ENCODE results near the gene PARVB. TPM values are rescaled to one million over a fixed set of nuclear protein-coding genes. Genes with fewer than 3 reads are reported as not detected.

Gene PARVB
- total RNA-seq, 4 donors from 2014 or later: 33.5 to 73.5 (median 41.5) TPM

DNA sequence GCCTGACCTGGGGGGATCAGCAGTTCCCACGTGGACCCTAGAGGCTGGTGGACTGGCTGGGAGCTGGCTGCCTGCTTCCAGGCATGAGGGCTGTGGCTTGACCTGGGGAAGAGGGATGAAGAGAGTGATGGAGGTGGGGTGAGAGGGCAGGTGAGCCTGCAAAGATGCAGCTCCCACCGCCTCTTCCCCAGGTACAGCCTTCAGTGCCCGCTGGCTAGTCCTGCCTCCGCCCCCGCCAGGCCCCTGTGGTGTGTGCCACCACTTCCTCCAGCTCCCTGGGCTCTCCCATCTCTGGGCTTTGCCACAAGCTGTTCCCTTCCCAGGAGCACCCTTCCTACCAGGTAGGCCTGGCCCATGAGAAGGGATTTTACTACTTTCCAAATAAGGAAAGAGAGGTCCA lies 175.8 kb downstream of the PARVB start:
- Histone ChIP-seq H3K4me3 (no peak overlapping the region), H3K27me3 (peaks cover 0 to 3% of the 10 kb centered on the region in 2 donors), H3K4me1 (peaks cover 0 to 6% (median 0%) of the 10 kb centered on the region in 4 donors), H3K9me3 (no peaks in the 10 kb centered on the region), H3K36me3 (no peaks in the 10 kb centered on the region), H3K27ac (no peak overlapping the region)
- DNase-seq (ENCODE audit: low spot score in 2 of 2): no peak
- 84 to 86% methylated on average over 5 of the region's 5 CpGs for WGBS, 2 donors
- TF ChIP-seq POLR2A (IDR thresholded peaks at IDR 0.05) (no peak), EP300 (IDR thresholded peaks at IDR 0.05) (no peak)
- TF ChIP-seq, protein P1, sequence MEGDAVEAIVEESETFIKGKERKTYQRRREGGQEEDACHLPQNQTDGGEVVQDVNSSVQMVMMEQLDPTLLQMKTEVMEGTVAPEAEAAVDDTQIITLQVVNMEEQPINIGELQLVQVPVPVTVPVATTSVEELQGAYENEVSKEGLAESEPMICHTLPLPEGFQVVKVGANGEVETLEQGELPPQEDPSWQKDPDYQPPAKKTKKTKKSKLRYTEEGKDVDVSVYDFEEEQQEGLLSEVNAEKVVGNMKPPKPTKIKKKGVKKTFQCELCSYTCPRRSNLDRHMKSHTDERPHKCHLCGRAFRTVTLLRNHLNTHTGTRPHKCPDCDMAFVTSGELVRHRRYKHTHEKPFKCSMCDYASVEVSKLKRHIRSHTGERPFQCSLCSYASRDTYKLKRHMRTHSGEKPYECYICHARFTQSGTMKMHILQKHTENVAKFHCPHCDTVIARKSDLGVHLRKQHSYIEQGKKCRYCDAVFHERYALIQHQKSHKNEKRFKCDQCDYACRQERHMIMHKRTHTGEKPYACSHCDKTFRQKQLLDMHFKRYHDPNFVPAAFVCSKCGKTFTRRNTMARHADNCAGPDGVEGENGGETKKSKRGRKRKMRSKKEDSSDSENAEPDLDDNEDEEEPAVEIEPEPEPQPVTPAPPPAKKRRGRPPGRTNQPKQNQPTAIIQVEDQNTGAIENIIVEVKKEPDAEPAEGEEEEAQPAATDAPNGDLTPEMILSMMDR (IDR thresholded peaks at IDR 0.05): no peak

DNA sequence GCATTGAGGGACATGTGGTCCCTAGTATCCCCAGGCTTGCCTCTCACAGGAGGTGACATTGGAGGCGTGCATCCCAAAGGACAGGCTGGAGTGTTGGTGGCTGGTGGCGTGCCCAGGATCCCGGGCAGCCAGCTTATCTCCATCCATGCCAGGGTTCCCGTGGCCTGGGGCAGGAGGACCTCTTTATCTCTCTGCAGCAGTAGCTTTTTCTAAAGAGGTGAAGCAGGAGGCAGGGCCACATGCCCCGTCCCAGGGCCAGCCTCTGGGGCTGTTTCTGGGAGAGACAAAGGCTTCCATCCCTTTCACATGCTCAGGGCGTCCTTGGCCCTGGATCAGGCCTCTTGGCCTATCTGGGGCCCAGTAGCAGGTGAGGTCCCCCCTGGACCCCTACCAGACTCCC lies 176.3 kb downstream of the PARVB start:
- WGBS, 2 donors: 75 to 93% methylated on average over 6 of the region's 6 CpGs
- H3K36me3 ChIP-seq: no peaks in the 10 kb centered on the region
- no peaks in the 10 kb centered on the region for H3K9me3 ChIP-seq
- peaks cover 0 to 3% of the 10 kb centered on the region in 2 donors for H3K27me3 ChIP-seq
- no peak for DNase-seq (ENCODE audit: low spot score in 2 of 2)
- TF ChIP-seq, protein P1 (IDR thresholded peaks at IDR 0.05): no peak
- TF ChIP-seq POLR2A (IDR thresholded peaks at IDR 0.05): no peak
- no peak for TF ChIP-seq EP300 (IDR thresholded peaks at IDR 0.05)
- no peak overlapping the region for H3K27ac ChIP-seq
- peaks cover 0 to 6% (median 0%) of the 10 kb centered on the region in 4 donors for H3K4me1 ChIP-seq
- H3K4me3 ChIP-seq: no peak overlapping the region

DNA sequence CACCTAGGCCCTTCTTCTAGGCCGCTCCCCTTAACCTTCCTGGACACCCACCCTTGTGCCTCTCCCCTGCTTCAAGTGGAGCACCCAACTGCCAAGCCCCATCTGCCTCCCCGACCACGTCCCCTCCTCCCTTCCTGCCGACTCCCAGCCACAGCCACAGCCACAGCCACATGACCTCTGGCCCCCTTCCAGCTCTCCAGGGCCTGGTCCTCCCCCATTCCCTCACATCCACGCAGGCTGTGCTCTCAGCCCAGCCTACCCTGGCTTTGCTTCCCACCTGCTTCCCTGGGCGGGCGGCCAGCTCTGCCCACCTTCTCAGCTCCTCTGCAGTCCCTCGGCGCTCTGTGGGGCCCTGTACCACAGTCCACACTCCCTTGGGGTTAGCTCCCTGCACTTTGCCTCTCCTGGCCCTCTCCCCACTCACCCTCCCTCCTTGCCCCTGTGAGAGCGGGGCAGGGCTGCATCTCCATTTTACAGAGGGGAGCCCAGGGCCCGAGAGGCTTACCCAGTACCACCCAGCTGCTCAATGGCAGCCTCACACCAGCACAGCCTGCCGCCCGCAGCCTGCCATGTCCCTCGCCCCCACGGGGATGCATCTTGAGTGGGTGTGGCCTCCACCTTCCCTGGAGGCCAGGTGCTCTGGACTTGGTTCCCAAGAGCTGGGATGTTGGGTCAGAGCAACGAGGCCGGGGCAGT lies 176.9 kb downstream of the PARVB start:
- Histone ChIP-seq H3K27ac (no peak overlapping the region), H3K4me3 (no peak overlapping the region), H3K9me3 (no peaks in the 10 kb centered on the region), H3K36me3 (no peaks in the 10 kb centered on the region), H3K4me1 (peaks cover 0 to 6% (median 0%) of the 10 kb centered on the region in 4 donors), H3K27me3 (peaks cover 0 to 3% of the 10 kb centered on the region in 2 donors)
- TF ChIP-seq, protein P1 (IDR thresholded peaks at IDR 0.05): no peak
- no peak for TF ChIP-seq EP300 (IDR thresholded peaks at IDR 0.05)
- DNase-seq (ENCODE audit: low spot score in 2 of 2): no peak
- 63 to 68% methylated on average over 15 of the region's 17 CpGs for WGBS, 2 donors

DNA sequence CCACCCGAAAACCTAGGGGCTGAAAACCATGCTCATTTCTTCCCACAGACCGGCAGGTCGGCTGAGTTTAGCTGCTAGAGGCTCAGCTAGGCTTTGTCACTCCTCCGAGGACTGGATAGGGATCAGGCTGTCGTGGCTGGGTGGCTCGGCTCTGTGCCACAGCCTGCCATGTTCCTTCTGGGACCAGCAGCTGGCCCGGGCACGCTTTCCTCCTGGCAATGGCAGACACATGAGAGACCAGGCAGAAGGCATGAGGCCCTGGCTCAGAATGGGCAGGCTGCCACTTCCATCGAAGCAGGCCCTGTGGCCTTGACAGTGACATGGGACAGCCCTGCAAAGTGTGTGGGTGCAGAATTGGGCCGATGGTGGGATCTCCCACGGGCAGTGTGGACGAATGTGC lies 177.6 kb downstream of the PARVB start:
- DNase-seq (ENCODE audit: low spot score in 2 of 2): no peak
- WGBS, 2 donors: 78 to 89% methylated on average over 7 to 9 of the region's 12 CpGs
- Histone ChIP-seq H3K27ac (no peak overlapping the region), H3K27me3 (no peaks in the 10 kb centered on the region), H3K4me3 (no peak overlapping the region), H3K9me3 (no peaks in the 10 kb centered on the region), H3K36me3 (no peaks in the 10 kb centered on the region), H3K4me1 (peaks cover 0 to 6% (median 0%) of the 10 kb centered on the region in 4 donors)
- TF ChIP-seq EP300 (IDR thresholded peaks at IDR 0.05) (no peak), POLR2A (IDR thresholded peaks at IDR 0.05) (no peak)
- TF ChIP-seq, protein P1 (IDR thresholded peaks at IDR 0.05): no peak

DNA sequence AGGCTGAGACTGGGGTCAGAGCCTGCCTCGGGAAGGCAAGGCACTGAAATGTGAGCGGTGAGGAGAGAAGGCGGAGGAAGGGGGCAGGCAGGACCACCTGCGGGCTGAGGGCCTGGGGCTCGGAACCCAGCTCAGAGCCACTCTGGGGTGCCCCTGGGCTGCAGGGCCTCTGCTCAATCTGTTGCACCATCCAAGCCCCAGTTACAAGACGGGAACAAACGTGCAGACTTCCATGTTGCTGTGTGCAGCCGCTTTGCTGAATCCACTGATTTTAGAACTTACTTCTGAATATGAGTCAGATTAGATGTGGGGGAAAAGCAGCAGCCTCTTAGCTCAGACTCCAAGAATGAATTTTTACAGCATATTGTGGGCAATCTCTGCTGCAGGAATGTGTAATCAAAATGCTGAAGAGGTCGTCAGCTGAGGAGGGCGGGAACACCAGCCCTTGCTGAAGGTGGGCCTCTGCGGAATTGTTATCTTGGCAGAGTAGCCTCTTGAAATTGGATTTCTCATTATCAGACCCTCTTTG lies 178.2 kb downstream of the PARVB start:
- Histone ChIP-seq H3K9me3 (no peaks in the 10 kb centered on the region), H3K36me3 (no peaks in the 10 kb centered on the region), H3K4me1 (peaks cover 0 to 6% (median 0%) of the 10 kb centered on the region in 4 donors), H3K27ac (no peak overlapping the region), H3K27me3 (no peaks in the 10 kb centered on the region), H3K4me3 (no peak overlapping the region)
- WGBS, 2 donors: 52 to 53% methylated on average over 11 of the region's 11 CpGs
- TF ChIP-seq, protein P1 (IDR thresholded peaks at IDR 0.05): no peak
- TF ChIP-seq EP300 (IDR thresholded peaks at IDR 0.05) (no peak), POLR2A (IDR thresholded peaks at IDR 0.05) (no peak)
- DNase-seq (ENCODE audit: low spot score in 2 of 2): no peak
